Measurements from ENCODE around the gene KCTD10.

Gene KCTD10

GRCh38 chr12:109489016-109489954 lies 12.2 kb upstream of the KCTD10 start:
- TF ChIP-seq CTCF (IDR thresholded peaks at IDR 0.05; ENCODE audit: borderline replicate concordance, insufficient read depth, low read depth, low read length): no peak

GRCh38 chr12:109488051-109488665 lies 11.1 kb upstream of the KCTD10 start:
- H3K4me3 ChIP-seq (ENCODE audit: low read depth, low read length): no peak overlapping the region
- no peak for TF ChIP-seq CTCF (IDR thresholded peaks at IDR 0.05; ENCODE audit: borderline replicate concordance, insufficient read depth, low read depth, low read length)

More at GRCh38 chr12:109489016-109489954, 12.2 kb upstream of the KCTD10 start:
- no peak overlapping the region for H3K4me3 ChIP-seq (ENCODE audit: low read depth, low read length)

GRCh38 chr12:109487181-109488050 lies 10.3 kb upstream of the KCTD10 start:
- no peak for TF ChIP-seq CTCF (IDR thresholded peaks at IDR 0.05; ENCODE audit: borderline replicate concordance, insufficient read depth, low read depth, low read length)
- no peak overlapping the region for H3K4me3 ChIP-seq (ENCODE audit: low read depth, low read length)

- no peak for TF ChIP-seq CTCF (IDR thresholded peaks at IDR 0.05; ENCODE audit: borderline replicate concordance, insufficient read depth, low read depth, low read length)
- H3K4me3 ChIP-seq (ENCODE audit: low read depth, low read length): no peak overlapping the region
These were observed 8.1 kb upstream of the KCTD10 start for GRCh38 chr12:109485201-109485600.

GRCh38 chr12:109483346-109483745 lies 6.2 kb upstream of the KCTD10 start:
- no peak for TF ChIP-seq CTCF (IDR thresholded peaks at IDR 0.05; ENCODE audit: borderline replicate concordance, insufficient read depth, low read depth, low read length)
- no peak overlapping the region for H3K4me3 ChIP-seq (ENCODE audit: low read depth, low read length)

GRCh38 chr12:109482894-109483293 lies 5.8 kb upstream of the KCTD10 start:
- no peak overlapping the region for H3K4me3 ChIP-seq (ENCODE audit: low read depth, low read length)
- TF ChIP-seq CTCF (IDR thresholded peaks at IDR 0.05; ENCODE audit: borderline replicate concordance, insufficient read depth, low read depth, low read length): no peak
